ENCODE measurements around the gene NFASC.
A peak's percentile ranks its signal among the peaks of the same experiment; 100 is the strongest.

Gene NFASC

DNA sequence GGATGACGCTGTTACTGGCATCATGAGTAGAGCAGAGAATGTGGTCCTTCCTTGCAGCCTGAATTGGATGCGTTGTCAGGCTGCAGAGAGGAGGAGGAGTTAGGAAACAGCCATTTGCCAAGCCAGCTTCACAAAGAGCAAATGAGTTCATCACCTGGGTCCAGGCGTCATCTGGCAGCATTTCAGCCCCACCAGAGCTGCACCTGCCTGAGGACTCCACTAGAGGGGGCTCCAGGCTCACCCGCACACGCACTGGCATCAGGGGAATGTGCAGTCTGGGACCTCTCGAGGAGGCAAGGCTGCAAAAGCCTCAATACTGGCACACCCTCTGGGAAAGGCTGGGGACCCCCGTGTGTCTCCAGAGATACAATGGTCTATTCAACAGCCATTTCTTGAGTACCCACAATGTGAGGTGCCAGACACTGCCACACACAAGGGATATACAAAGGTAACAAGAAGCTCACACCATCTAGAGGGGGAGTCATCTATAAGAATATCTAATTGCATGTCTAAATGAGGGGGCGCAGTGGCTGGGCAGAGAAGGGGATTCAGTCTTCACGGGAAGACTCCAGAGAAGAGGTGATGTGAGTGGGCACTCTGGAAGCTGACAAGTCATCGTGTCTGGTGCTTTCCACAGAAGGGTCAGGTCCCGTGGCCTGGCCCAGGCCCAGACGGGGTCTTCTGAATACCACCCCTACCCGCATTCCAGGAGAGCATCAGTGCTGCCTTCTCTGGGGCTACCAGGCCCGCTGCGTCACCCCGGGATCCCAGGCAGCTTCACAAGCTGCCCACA is 118.8 kb downstream of the NFASC start:
- DNase-seq: peak; percentile 63

GRCh38 chr1:204990059-204990664 is 119.5 kb downstream of the NFASC start:
- DNase-seq: no peak

- no peak for DNase-seq
Measured at GRCh38 chr1:204990721-204991341, 120.2 kb downstream of the NFASC start.

DNA sequence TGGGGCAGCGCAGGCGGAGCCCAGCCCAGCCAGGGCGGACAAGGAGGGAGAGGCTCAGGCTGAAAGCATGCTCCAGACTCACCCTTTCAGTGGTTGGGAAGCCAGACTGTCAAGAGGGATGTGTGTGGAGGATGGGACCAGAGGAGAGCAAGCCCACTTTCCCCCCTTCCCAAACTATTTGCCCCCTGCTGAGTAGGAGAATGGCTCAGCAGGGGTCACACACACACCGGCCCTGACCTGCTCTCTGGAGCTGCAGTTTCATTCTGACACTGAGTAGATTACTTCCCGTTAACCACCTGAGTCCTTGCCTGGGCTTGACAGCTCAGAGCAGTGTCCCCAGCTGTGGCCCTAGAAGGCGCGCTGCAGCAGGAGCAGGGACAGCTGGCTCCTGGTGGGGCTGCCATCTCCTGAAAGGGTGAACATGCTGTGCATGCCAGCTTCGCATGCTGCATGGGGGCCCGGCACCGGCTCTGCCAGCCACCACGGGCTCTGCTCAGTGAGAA is 120.7 kb downstream of the NFASC start:
- DNase-seq: no peak

- DNase-seq: no peak
Measured at GRCh38 chr1:204992201-204992997, 121.7 kb downstream of the NFASC start.

DNA sequence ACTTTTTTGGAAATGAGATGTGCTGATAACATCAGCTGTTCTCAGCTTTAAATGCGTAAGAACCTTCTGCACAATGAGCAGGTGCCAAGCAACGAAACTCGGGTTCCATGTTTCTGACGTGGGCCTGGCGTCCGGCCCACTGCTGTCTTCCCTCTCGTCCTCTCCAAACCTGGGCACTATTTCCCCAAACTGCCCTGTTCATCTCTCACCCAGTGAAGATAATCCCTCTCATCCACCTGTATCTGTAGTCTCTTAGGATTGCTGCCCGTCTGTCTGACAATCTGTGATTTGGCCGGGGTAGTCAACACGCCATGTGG is 122.3 kb downstream of the NFASC start:
- no peak for DNase-seq

DNA sequence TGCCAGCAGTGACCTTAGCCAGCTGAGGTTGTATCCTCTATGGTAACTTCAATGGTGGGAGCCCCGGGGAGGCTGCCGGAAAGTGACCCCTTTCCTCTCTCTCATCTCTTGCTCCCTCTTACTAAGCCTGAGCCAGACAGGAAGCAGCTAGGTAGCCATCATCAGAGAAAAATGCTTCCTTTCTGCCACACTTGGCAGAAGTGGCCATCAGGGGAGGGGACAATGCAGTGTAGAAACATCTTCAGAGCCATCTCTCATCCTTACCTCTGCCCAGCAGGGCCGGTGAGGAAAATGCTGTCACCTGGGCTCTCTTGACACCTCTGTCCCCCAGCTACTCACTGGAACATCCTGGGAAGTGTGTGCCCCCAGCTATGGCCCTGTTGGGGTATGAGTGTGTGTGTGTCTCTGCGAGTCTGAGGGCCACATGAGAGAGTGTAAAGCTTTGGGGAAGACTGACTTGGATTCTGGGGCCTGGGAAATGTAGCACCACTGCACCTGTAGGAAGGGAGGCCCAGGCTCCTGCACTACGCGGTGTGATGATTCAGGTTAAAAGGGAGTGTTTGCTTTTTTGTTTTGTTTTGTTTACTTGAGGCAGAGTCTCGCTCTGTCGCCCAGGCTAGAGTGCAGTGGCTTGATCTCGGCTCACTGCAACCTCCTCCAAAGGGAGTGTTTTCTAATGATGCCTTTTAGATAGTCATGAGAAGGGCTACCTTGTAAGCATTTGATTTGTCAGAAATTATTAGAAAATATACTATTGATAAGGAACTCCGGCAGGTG is 123.6 kb downstream of the NFASC start:
- DNase-seq: no peak

- no peak for DNase-seq
Measured at GRCh38 chr1:204996981-204997380, 126.3 kb downstream of the NFASC start.

- DNase-seq: no peak
Measured at GRCh38 chr1:204997591-204998355, 127.1 kb downstream of the NFASC start.

DNA sequence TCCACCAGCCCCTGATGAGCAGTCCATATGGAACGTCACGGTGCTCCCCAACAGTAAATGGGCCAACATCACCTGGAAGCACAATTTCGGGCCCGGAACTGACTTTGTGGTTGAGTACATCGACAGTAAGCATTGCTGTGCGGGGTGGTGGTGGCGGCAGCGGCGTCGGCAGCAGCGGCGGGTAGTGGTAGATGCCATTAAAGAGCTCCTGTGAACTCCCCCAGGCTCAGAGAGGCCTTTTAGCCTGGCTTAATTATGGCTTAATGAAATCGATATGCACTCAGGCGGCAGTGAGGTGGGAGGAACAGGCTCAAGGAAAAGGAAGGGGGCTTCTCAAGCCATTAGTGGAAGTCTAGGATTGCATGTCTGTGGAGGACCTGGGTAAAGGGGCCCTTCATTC is 130.5 kb downstream of the NFASC start:
- DNase-seq: no peak

DNA sequence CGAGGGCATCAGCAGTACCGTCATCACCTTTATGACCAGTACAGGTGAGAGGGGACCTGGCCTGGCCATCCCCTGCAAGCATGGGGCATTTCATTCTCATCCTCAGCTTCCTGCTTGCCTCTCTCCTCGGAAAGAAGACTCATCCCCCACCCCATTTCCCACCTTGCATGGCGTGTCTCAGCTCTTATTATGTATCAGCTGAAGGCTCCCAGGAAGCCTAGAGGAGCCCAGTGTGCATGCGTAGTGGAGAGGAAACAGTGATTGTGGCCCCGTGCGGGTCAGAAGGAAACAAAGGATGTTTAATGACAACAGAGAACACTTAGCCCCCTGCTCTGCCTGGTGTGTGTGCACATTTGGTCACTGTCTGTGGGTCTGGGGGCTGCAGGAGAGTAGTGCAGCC is 132.0 kb downstream of the NFASC start:
- no peak for DNase-seq

GRCh38 chr1:205003358-205004131 is 132.9 kb downstream of the NFASC start:
- no peak for DNase-seq

DNA sequence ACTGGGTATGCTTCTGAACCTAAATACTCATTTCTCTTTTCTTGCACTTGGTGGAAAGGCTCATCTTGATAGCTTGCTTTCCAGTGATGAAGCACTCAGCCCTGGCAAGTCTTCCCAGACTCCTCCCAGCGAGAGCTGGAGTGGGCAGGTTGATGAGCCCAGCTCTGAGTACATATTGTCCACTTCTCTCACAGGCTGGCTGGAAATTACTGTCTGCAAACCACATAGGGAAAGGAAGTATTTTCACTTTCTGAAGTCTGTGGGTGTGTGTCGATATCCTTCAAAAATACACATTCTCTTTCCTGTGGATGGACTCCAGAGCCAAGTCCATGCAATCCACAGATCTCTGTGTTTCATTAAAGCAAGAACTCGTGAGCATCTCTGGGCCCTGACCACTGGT is 133.7 kb downstream of the NFASC start:
- DNase-seq: no peak

GRCh38 chr1:205008896-205009295 is 138.2 kb downstream of the NFASC start:
- DNase-seq: no peak

- no peak for DNase-seq
Measured at GRCh38 chr1:205009670-205010069, 139.0 kb downstream of the NFASC start.

DNA sequence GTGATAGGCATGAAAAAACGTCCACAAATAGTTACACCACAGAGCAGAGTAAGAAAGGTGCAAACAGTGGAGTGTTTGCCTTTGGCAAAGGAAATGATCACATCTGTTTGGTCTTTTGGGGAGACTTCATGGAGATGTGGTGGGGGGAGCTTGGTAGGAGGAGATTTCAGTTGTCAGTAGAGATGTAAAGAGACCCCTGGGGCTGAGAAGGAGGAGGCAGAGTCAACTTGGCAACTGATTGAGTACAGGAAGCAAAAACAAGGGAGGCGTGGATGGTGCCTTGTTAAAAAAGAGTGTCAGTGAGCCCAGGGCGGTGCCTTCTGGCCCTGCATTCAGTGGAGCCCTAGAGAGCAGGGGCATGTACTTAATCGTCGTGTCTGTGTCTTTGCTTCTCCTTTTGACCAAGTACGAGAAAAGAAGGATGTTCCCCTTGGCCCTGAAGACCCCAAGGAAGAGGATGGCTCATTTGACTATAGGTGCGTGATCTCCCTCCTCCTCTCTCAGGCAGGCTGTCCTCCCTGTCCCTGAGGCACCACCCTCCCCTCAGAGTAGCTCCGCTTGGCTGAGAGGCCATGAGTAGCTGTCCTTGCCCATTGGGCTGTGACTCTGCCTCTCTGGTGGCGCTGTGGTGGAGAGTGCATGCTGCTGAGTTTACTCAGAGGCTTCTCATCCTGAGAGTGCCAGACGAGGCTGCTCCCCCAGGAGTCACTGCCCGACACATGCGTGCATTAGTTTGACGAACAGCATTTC is 141.9 kb downstream of the NFASC start:
- peak; percentile 42 for DNase-seq

- peak; percentile 68 for DNase-seq
Measured at GRCh38 chr1:205013683-205014367, 143.2 kb downstream of the NFASC start.

GRCh38 chr1:205014783-205015182 is 144.1 kb downstream of the NFASC start:
- DNase-seq: peak; percentile 50

- DNase-seq: no peak
Measured at GRCh38 chr1:205015241-205015640, 144.6 kb downstream of the NFASC start.

- no peak for DNase-seq
Measured at GRCh38 chr1:205016075-205016474, 145.4 kb downstream of the NFASC start.

All from NCI-H1092 treated with DMSO at 0.1 percent for 48 hours (cell line).